WTC11 (cell line): ENCODE measurements around the gene TNP1.

ENCODE experiments used
- E2F1 ChIP-seq: sonication (generic); formaldehyde crosslinking; IDR thresholded peaks from 2 replicates; pipeline ENCODE4 v1.8.0; 2022; ENCODE audit warnings: mild to moderate bottlenecking, missing genetic modification reagents
- ESRRA ChIP-seq: sonication (generic); formaldehyde crosslinking; IDR thresholded peaks from 2 replicates; pipeline ENCODE4 v1.8.1; 2022; ENCODE audit warnings: mild to moderate bottlenecking, missing genetic modification reagents, borderline replicate concordance
- FOXP1 ChIP-seq: sonication (generic); formaldehyde crosslinking; IDR thresholded peaks from 2 replicates; pipeline ENCODE4 v1.8.0; 2022; ENCODE audit warnings: missing genetic modification reagents, mild to moderate bottlenecking, moderate library complexity, borderline replicate concordance
- MLX ChIP-seq: sonication (generic); formaldehyde crosslinking; IDR thresholded peaks from 2 replicates; pipeline ENCODE4 v1.8.1; 2023; ENCODE audit warnings: mild to moderate bottlenecking, missing genetic modification reagents, moderate library complexity
- MYBL2 ChIP-seq: sonication (generic); formaldehyde crosslinking; IDR thresholded peaks from 2 replicates; pipeline ENCODE4 v1.8.1; 2023; ENCODE audit warnings: mild to moderate bottlenecking, moderate library complexity, missing genetic modification reagents
- SP1 ChIP-seq: sonication (generic); formaldehyde crosslinking; conservative IDR thresholded peaks from 2 replicates; pipeline ENCODE4 v1.8.1; 2022; ENCODE audit warnings: missing genetic modification reagents
- STAT6 ChIP-seq: sonication (generic); formaldehyde crosslinking; conservative IDR thresholded peaks from 2 replicates; pipeline ENCODE4 v1.8.1; 2023; ENCODE audit warnings: mild to moderate bottlenecking, low read depth, missing genetic modification reagents, moderate library complexity
- ZNF121 ChIP-seq: sonication (generic); formaldehyde crosslinking; IDR thresholded peaks from 2 replicates; pipeline ENCODE4 v1.8.0; 2023; ENCODE audit warnings: missing genetic modification reagents
- ZNF232 ChIP-seq: sonication (generic); formaldehyde crosslinking; IDR thresholded peaks from 2 replicates; pipeline ENCODE4 v1.8.0; 2022; ENCODE audit warnings: mild to moderate bottlenecking, missing genetic modification reagents
- ZSCAN18 ChIP-seq: fragments of 250-450 bp; sonication (Bioruptor Pico); IDR thresholded peaks from 2 replicates; pipeline ENCODE4 v2.1.2; 2022; ENCODE audit warnings: mild to moderate bottlenecking, moderate library complexity
- TF ChIP-seq, protein P1 (sequence below): fragments of 200-600 bp; IDR thresholded peaks from 2 replicates; pipeline ENCODE4 v1.8.0; 2022; ENCODE audit warnings: antibody characterized with exemption
- TF ChIP-seq, protein P2 (sequence below): sonication (generic); formaldehyde crosslinking; IDR thresholded peaks from 2 replicates; pipeline ENCODE4 v1.8.1; 2022; ENCODE audit warnings: mild to moderate bottlenecking, missing genetic modification reagents, moderate library complexity, borderline replicate concordance

GRCh38 chr2:216903470-216903869, 43.6 kb upstream of the TNP1 start:
- TF ChIP-seq ZNF121 (CRISPR knock-in tag) = no peak
- TF ChIP-seq MLX (CRISPR knock-in tag) = no peak
- TF ChIP-seq, protein P1, sequence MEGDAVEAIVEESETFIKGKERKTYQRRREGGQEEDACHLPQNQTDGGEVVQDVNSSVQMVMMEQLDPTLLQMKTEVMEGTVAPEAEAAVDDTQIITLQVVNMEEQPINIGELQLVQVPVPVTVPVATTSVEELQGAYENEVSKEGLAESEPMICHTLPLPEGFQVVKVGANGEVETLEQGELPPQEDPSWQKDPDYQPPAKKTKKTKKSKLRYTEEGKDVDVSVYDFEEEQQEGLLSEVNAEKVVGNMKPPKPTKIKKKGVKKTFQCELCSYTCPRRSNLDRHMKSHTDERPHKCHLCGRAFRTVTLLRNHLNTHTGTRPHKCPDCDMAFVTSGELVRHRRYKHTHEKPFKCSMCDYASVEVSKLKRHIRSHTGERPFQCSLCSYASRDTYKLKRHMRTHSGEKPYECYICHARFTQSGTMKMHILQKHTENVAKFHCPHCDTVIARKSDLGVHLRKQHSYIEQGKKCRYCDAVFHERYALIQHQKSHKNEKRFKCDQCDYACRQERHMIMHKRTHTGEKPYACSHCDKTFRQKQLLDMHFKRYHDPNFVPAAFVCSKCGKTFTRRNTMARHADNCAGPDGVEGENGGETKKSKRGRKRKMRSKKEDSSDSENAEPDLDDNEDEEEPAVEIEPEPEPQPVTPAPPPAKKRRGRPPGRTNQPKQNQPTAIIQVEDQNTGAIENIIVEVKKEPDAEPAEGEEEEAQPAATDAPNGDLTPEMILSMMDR = no peak
- no peak for TF ChIP-seq E2F1
- TF ChIP-seq ZSCAN18 (CRISPR knock-in tag) = no peak
- no peak for TF ChIP-seq STAT6 (CRISPR knock-in tag)
- no peak for TF ChIP-seq SP1
- TF ChIP-seq ZNF232 = no peak
- no peak for TF ChIP-seq ESRRA (CRISPR knock-in tag)
- no peak for TF ChIP-seq MYBL2 (CRISPR knock-in tag)
- TF ChIP-seq, protein P2, sequence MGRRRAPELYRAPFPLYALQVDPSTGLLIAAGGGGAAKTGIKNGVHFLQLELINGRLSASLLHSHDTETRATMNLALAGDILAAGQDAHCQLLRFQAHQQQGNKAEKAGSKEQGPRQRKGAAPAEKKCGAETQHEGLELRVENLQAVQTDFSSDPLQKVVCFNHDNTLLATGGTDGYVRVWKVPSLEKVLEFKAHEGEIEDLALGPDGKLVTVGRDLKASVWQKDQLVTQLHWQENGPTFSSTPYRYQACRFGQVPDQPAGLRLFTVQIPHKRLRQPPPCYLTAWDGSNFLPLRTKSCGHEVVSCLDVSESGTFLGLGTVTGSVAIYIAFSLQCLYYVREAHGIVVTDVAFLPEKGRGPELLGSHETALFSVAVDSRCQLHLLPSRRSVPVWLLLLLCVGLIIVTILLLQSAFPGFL (CRISPR knock-in tag) = no peak
- no peak for TF ChIP-seq FOXP1 (CRISPR knock-in tag)
